IMR-90 (cell line): ENCODE data around the gene SVIL. TPM values are rescaled to one million over a fixed set of nuclear protein-coding genes. Genes with fewer than 3 reads are reported as not detected.

Experiments used
- ATAC-seq: fragments of 200-7000 bp; cut with Tn5 transposase; 2 replicates; pipeline ENCODE4 v1.9.1; 2020; ENCODE audit warnings: low read depth, mild to moderate bottlenecking, moderate library complexity
- BruUV-seq: library from RNA; stranded (reverse); fragments of 400-500 nt; replicated peaks from 2 replicates; lab custom pipeline; 2021; lab: Mats Ljungman, UMichigan
- CTCF ChIA-PET: fragments of 300-600 bp; formaldehyde crosslinking; extraction: SDS; loops from one replicate; lab custom pipeline; 2021; ENCODE audit warnings: antibody characterized with exemption; lab: Yijun Ruan, JAX
- POLR2A ChIA-PET: fragments of 300-600 bp; sonication (Branson Sonifier 250); formaldehyde crosslinking; loops from one replicate; lab custom pipeline; 2022; ENCODE audit warnings: antibody characterized with exemption; ENCODE audit not compliant: unreplicated experiment; lab: Charles Lee
- DNase-seq: peaks from one replicate; pipeline ENCODE4 v3.0.0; 2013
- H2AFZ ChIP-seq: replicated peaks from 2 replicates; pipeline ENCODE3; 2013; ENCODE audit warnings: low read length, mild to moderate bottlenecking; ENCODE audit not compliant: poor library complexity
- H2AK5ac ChIP-seq: 2 replicates; pipeline ENCODE4 v1.6.1; 2013; ENCODE audit warnings: low read depth, low read length, inconsistent platforms
- H2AK9ac ChIP-seq: replicated peaks from 2 replicates; pipeline ENCODE3; 2013; ENCODE audit warnings: mild to moderate bottlenecking, low read depth, low read length, moderate library complexity; ENCODE audit not compliant: poor library complexity
- H2BK120ac ChIP-seq: 2 replicates; pipeline ENCODE4 v1.6.1; 2013; ENCODE audit warnings: low read depth, low read length, inconsistent platforms
- H2BK15ac ChIP-seq: 3 replicates; pipeline ENCODE4 v1.6.1; 2013; ENCODE audit warnings: low read depth, low read length, inconsistent platforms
- H2BK20ac ChIP-seq: 2 replicates; pipeline ENCODE4 v1.6.1; 2013; ENCODE audit warnings: low read depth, mild to moderate bottlenecking, inconsistent platforms, low read length, moderate library complexity
- H2BK5ac ChIP-seq: 2 replicates; pipeline ENCODE4 v1.6.1; 2013; ENCODE audit warnings: mild to moderate bottlenecking, low read depth, low read length, inconsistent platforms; ENCODE audit not compliant: poor library complexity, severe bottlenecking
- H3K14ac ChIP-seq: replicated peaks from 2 replicates; pipeline ENCODE4 v1.6.1; 2013; ENCODE audit warnings: low read depth, low read length, inconsistent platforms
- H3K18ac ChIP-seq: 2 replicates; pipeline ENCODE4 v1.6.1; 2013; ENCODE audit warnings: low read depth, low read length, control low read depth
- H3K23ac ChIP-seq: 2 replicates; pipeline ENCODE4 v1.6.1; 2013; ENCODE audit warnings: low read depth, low read length, inconsistent platforms
- H3K27ac ChIP-seq: 2 replicates; pipeline ENCODE4 v1.5.1; 2013; ENCODE audit warnings: mild to moderate bottlenecking, control low read depth, low read length; ENCODE audit not compliant: insufficient read depth
- H3K27me3 ChIP-seq: 2 replicates; pipeline ENCODE4 v1.6.1; 2013; ENCODE audit warnings: low read length; ENCODE audit not compliant: control insufficient read depth, insufficient read depth
- H3K36me3 ChIP-seq: 2 replicates; pipeline ENCODE4 v1.6.1; 2013; ENCODE audit warnings: low read length, mixed read lengths; ENCODE audit not compliant: control insufficient read depth, insufficient read depth
- H3K4ac ChIP-seq: 2 replicates; pipeline ENCODE4 v1.6.1; 2013; ENCODE audit warnings: low read depth, low read length, inconsistent platforms
- H3K4me1 ChIP-seq: 2 replicates; pipeline ENCODE4 v1.6.1; 2013; ENCODE audit warnings: low read length, mixed read lengths; ENCODE audit not compliant: control insufficient read depth, insufficient read depth
- H3K4me2 ChIP-seq: 2 replicates; pipeline ENCODE4 v1.6.1; 2013; ENCODE audit warnings: low read depth, mild to moderate bottlenecking, control low read depth, low read length, moderate library complexity
- H3K4me3 ChIP-seq: 2 replicates; pipeline ENCODE4 v1.5.1; 2013; ENCODE audit warnings: low read depth, mild to moderate bottlenecking, control low read depth, low read length, moderate library complexity; ENCODE audit not compliant: insufficient read depth
- H3K56ac ChIP-seq: 2 replicates; pipeline ENCODE4 v1.6.1; 2013; ENCODE audit warnings: low read length, inconsistent platforms; ENCODE audit not compliant: insufficient read depth; ENCODE audit errors: extremely low read depth
- H3K79me1 ChIP-seq, 2 experiments: 2 replicates each; pipeline ENCODE4 v1.6.1; 2013; ENCODE audit warnings: low read length in 2 of 2, inconsistent platforms in 1 of 2, low read depth in 1 of 2
- H3K9ac ChIP-seq: 2 replicates; pipeline ENCODE4 v1.6.1; 2013; ENCODE audit warnings: low read depth, low read length, control low read depth
- H3K9me1 ChIP-seq: 2 replicates; pipeline ENCODE4 v1.6.1; 2013; ENCODE audit warnings: low read length, inconsistent platforms; ENCODE audit not compliant: insufficient read depth
- H3K9me3 ChIP-seq: 2 replicates; pipeline ENCODE4 v1.6.1; 2013; ENCODE audit warnings: low read length; ENCODE audit not compliant: control insufficient read depth, insufficient read depth
- H4K20me1 ChIP-seq: 2 replicates; pipeline ENCODE4 v1.6.1; 2013; ENCODE audit warnings: low read length, inconsistent platforms; ENCODE audit not compliant: insufficient read depth
- H4K5ac ChIP-seq: 2 replicates; pipeline ENCODE4 v1.6.1; 2013; ENCODE audit warnings: mild to moderate bottlenecking, low read depth, low read length, control low read depth
- H4K8ac ChIP-seq, 2 experiments: 2 replicates each; pipeline ENCODE4 v1.6.1; 2013; ENCODE audit warnings: low read depth in 2 of 2, low read length in 2 of 2, control low read depth in 1 of 2, inconsistent platforms in 1 of 2
- H4K91ac ChIP-seq: 2 replicates; pipeline ENCODE4 v1.6.1; 2013; ENCODE audit warnings: low read depth, low read length, inconsistent platforms; ENCODE audit not compliant: insufficient read depth
- CHD1 ChIP-seq: IDR thresholded peaks from 2 replicates; pipeline ENCODE4 v1.6.1; 2012; ENCODE audit warnings: low read depth, low read length, improper control_type of control experiment
- CTCF ChIP-seq: conservative IDR thresholded peaks from 2 replicates; pipeline ENCODE4 v1.5.1; 2012; ENCODE audit warnings: mild to moderate bottlenecking, low read depth, low read length, improper control_type of control experiment
- ELK1 ChIP-seq: fragments of 150-350 bp; IDR thresholded peaks from 2 replicates; pipeline ENCODE4 v1.6.1; 2016; ENCODE audit warnings: low read depth, mild to moderate bottlenecking, low read length, moderate library complexity, borderline replicate concordance
- FOS ChIP-seq: fragments of 150-350 bp; IDR thresholded peaks from 2 replicates; pipeline ENCODE4 v1.6.1; 2016; ENCODE audit warnings: low read depth, low read length
- MAFK ChIP-seq: IDR thresholded peaks from 2 replicates; pipeline ENCODE4 v1.6.1; 2012; ENCODE audit warnings: low read depth, low read length, improper control_type of control experiment
- MAZ ChIP-seq: IDR thresholded peaks from 2 replicates; pipeline ENCODE4 v1.6.1; 2012; ENCODE audit warnings: low read depth, mild to moderate bottlenecking, low read length, improper control_type of control experiment, moderate library complexity, borderline replicate concordance
- NFE2L2 ChIP-seq: fragments of 150-350 bp; IDR thresholded peaks from 2 replicates; pipeline ENCODE4 v1.6.1; 2016; ENCODE audit warnings: low read depth, mild to moderate bottlenecking, low read length
- RCOR1 ChIP-seq: IDR thresholded peaks from 2 replicates; pipeline ENCODE4 v1.6.1; 2012; ENCODE audit warnings: mild to moderate bottlenecking, low read length, improper control_type of control experiment; ENCODE audit not compliant: insufficient replicate concordance
- SMC3 ChIP-seq: fragments of 150-350 bp; IDR thresholded peaks from 2 replicates; pipeline ENCODE4 v1.6.1; 2016; ENCODE audit warnings: low read depth, mild to moderate bottlenecking, antibody characterized with exemption, low read length, moderate library complexity
- WGBS, 2 experiments: methylation state at CpG; one replicate each; pipeline versions ENCODE4 v1.1.5 to v1.1.7; 2013; ENCODE audit warnings: missing lambda C conversion rate in 2 of 2; ENCODE audit not compliant: insufficient read length in 1 of 2; ENCODE audit errors: extremely low coverage in 2 of 2; 5-methylcytosine and 5-hydroxymethylcytosine counted together
- dilution Hi-C: fragments of 300-500 bp; cut with HindIII; formaldehyde crosslinking; loops from one replicate; pipeline ENCODE4 v1.14.3; 2018; ENCODE audit warnings: low sequenced_read_pairs; ENCODE audit not compliant: unreplicated experiment
- in situ Hi-C: fragments of 300-500 bp; cut with MboI; formaldehyde crosslinking; loops from 3 replicates; pipeline ENCODE4 v1.14.3; 2019; ENCODE audit warnings: low sequenced_read_pairs, inconsistent platforms, mixed read lengths
- intact Hi-C: fragments of 100-400 bp; cut with micrococcal nuclease; formaldehyde crosslinking; loops from 2 replicates; pipeline ENCODE4 v1.10.0; 2022
- polyA plus RNA-seq, 3 experiments: library from polyadenylated mRNA; depleted of rRNA; stranded (reverse); fragments of >200 nt; gene quantifications; 2 replicates each; pipeline ENCODE4 v1.2.3, GENCODE V29; 2012; ENCODE audit warnings: low replicate concordance in 1 of 3
- total RNA-seq: library from RNA; depleted of rRNA; stranded (reverse); fragments of >200 nt; gene quantifications from 2 replicates; pipeline ENCODE4 v1.2.3, GENCODE V29; 2012

The SVIL gene
- total and polyA plus RNA-seq, 2 of the 4 experiments (the other 2 are of a cell fraction): 11.5 to 11.6 TPM

GRCh38 chr10:29542723-29543122, 92.0 kb downstream of the SVIL start:
- Histone ChIP-seq H4K8ac (no peak overlapping the region), H2BK20ac (no peak overlapping the region), H3K79me1 (peaks cover 9 to 66% of the 10 kb centered on the region in 2 experiments; a peak in 3 of 4 replicates), H4K20me1 (peaks cover 21% of the 10 kb centered on the region; the same call in 1 of the 2 replicates), H3K9ac (no peak overlapping the region), H2BK120ac (no peak overlapping the region), H2AFZ (no peak overlapping the region), H3K4me2 (no peak overlapping the region), H2AK9ac (no peak overlapping the region), H4K91ac (no peak overlapping the region), H4K5ac (no peak overlapping the region), H3K36me3 (peaks cover 5% of the 10 kb centered on the region), H2BK5ac (no peak overlapping the region), H3K9me3 (no peaks in the 10 kb centered on the region), H3K4me1 (no peaks in the 10 kb centered on the region; the same call in 1 of the 2 replicates), H2AK5ac (no peak overlapping the region), H3K27me3 (no peaks in the 10 kb centered on the region), H3K18ac (no peak overlapping the region), H3K27ac (no peak overlapping the region), H3K4me3 (no peak overlapping the region), H3K9me1 (0 out of 2 replicates have a peak, but pooled peaks cover 2% of the 10 kb centered on the region), H2BK15ac (no peak overlapping the region), H3K56ac (no peak overlapping the region), H3K23ac (no peak overlapping the region), H3K14ac (no peak overlapping the region), H3K4ac (no peak overlapping the region)
- POLR2A ChIA-PET: no interaction called here
- BruUV-seq: no TSS peak
- WGBS, 2 experiments: 80% methylated on average over 1 of the region's 4 CpGs; no CpG with 5 or more reads in 1 of the 2 experiments
- intact Hi-C loops (no loop called here), in situ Hi-C loops (no loop called here), dilution Hi-C loops (no loop called here)
- ATAC-seq: no peak
- no peak for TF ChIP-seq CHD1
- TF ChIP-seq ELK1: no peak
- no peak for TF ChIP-seq MAFK
- TF ChIP-seq CTCF: no peak
- TF ChIP-seq MAZ: no peak
- no peak for TF ChIP-seq RCOR1
- TF ChIP-seq SMC3: no peak
- no peak for TF ChIP-seq FOS
- TF ChIP-seq NFE2L2: no peak
- CTCF ChIA-PET: no interaction called here
- DNase-seq: no peak
